AG08396 (cell line): ENCODE measurements around the gene IGDCC3.

Experiments
- DNase-seq: peaks from one replicate; pipeline ENCODE4 v3.0.0; 2012; ENCODE audit warnings: low spot score, mixed read lengths

Gene IGDCC3

DNA sequence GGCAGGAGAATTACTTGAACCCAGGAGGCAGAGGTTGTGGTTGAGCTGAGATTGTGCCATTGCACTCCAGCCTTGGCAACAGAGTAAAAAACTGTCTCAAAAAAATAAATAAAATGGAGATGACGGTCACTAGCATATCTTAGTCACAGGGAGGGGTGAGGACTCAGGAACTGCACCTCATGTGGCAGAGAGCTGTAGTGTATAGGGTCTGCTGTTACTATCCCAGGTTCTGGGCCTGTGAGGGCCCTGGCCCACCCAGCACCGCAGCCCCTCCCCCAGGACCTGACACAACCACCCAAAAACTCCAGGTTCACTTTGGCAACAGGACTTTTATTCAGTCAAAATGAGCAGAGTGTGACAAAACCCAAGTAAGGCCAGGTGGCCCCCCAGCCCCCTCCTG, 51.0 kb downstream of the IGDCC3 start:
- DNase-seq, result peak; percentile 33

DNA sequence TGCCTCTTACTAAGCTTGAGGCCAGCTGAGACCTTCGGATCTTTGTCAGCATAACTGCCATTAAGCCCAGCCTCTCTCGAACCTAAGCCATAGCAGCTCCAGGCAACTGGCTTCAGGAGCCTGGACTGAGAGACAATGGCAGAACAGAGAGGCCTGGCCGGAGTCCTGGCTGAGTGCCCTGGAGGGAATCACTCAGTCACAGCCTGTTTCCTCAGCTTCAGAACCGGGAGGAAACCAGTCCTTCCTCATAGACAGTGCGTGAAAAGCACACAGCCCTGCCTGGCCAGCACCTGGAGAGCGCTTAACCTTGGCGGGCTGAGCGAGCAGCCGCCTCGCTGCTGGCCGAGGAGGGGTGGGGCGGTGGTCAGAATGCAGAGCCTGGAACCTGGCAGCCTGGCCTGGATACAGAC, 51.7 kb downstream of the IGDCC3 start:
- DNase-seq, result peak; percentile 20

DNA sequence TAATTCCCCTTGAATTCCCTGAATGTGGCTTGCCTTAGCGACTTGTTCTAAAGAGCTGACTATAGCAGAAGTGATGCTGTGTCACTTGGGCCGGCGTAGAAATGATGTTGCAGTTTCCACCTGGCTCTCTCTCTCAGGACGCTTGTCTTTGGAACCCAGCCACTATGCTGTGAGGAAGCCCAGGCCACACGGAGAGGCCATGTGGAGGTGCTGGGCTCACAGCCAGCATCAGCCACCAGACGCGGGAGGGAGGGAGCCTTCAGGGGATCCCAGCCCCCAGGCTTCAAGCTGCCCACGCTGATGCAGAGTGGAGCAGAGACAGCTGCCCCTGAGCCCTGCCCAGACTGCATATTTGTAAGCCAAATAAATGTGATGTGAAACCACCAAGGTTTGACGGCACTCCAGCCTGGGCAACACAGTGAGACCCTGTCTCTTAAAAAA, 54.7 kb downstream of the IGDCC3 start:
- DNase-seq, result peak; percentile 26

DNA sequence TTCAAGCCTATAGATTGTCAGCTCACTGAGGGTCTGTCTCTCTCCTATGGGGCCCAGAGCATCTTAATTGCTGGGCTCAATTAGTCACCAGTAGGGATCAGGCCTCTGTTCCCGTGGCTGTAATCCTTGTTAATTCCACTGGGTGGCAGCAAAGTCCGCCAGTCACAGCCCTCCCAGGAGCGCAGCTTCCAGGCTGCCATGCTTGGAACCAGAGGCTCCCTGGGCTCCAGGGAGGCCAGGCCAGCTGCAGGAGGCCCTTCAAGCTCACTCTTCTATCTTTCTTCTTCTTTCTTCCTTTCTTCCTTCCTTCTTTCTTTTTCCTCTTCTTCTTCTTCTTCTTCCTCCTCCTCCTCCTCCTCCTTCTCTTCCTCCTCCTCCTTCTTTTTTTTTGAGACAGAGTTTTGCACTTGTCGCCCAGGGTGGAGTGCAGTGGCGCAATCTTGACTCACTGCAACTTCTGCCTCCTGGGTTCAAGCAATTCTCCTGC, 58.9 kb downstream of the IGDCC3 start:
- peak; percentile 88 for DNase-seq

DNA sequence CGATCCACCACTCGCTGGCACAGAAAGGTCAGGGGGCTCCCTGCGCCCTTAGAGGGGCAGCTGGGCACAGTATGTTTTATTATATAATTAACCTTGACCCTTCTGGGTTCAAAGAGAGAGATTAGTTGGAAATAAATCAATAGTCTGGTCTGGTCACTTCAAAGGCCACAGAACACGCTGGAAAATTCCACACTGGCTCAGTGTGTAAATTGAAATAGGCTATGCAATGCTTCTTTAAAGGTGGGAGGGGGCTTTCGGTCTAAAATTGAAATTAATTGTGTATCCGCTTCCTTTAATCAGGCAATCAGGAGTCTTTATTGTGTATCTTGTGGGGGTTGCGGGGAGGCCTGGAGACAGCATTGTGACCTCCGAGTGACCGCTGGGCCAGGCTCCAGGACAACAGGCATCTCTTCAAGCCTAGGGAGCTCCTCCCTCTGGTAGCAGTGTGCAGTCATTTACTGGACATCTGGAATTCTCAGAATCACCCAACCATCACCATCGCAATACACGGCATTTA, 65.3 kb downstream of the IGDCC3 start:
- no peak for DNase-seq

DNA sequence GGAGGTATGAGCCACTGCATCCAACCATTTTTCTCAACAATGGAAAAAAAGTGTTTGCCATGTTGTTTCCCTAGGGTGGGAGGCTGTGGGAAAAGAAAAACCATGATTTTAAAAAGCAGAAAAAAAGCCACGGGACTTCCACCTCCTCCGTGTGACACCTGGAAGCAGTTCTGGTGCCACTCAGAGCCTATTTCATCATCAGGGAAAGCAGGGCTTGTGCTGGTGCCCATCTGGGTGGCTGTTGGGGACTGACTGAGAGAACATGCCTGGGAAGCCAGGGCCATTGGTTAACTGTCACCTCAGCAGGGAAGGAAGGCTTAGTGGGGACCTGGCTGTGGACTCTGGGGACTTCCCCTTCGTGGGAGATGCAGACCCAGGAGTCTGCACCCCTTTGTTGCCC, 66.0 kb downstream of the IGDCC3 start:
- DNase-seq, result no peak

DNA sequence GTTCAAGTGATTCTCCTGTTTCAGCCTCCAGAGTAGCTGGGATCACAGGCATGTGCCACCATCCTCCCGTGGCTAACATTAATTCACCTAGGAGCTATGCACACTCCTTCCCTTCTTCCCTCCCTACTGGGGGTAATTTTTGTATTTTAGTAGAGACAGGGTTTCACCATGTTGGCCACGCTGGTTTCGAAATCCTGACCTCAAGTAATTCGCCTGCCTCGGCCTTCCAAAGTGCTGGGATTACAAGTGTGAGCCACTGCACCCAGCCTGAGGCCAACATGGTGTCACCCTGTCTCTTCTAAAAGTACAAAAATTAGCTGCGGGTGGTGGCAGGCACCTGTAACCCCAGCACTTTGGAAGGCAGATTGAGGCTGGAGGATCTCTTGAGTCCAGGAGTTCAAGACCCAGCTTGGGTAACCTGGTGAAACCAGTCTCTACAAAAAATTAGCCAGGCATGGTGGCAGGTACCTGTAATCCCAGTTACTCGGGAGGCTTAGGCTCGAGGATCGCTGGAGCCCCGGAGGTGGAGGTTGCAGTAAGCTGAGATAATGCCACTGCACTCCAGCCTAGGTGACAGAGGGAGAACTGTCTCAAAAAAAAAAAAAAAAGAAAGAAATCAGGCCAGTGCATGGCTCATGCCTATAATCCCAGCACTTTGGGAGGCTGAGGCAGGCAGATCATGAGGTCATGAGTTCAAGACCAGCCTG, 67.2 kb downstream of the IGDCC3 start:
- DNase-seq, result no peak

DNA sequence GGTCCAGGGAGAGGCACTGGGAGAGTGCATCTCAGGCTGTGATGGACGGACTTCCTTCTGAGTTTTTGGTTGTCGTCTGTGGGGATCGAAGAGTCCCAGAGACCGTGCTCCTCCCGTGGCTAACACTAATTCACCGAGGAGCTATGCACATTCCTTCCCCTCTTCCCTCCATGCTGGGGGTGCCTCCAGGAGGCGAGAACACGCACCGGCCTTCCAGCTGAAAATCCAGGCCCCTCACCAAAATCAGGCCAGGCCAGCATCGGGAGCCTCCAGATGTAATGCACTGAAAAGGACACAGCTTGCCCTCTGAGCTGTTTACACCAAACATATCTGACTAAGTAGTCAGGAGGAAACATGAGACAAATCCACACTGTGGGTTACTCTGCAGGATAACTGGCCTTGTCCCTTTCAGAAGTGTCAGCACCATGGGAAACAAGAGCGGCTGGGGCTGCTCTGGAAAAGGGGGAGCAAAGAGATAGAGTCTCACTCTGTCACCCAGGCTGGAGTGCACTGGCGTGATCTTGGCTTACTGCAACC, 67.9 kb downstream of the IGDCC3 start:
- DNase-seq, result peak; percentile 61

DNA sequence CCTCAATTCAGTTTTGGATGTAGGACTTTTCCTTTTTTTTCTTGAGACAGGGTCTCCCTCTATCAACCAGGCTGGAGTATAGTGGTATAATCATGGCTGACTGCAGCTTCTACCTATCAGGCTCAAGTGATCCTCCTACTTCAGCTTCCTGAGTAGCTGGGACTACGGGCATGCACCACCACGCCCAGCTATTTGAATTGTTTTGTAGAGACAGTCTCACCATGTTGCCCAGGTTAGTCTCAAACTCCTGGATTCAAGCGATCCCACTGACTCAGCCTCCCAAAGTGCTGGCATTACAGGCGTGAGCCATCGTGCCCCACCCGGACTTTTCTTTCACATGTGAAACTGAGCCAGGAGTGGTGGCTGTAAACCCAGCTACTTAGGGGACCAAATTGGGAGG, 69.8 kb downstream of the IGDCC3 start:
- DNase-seq, result no peak

DNA sequence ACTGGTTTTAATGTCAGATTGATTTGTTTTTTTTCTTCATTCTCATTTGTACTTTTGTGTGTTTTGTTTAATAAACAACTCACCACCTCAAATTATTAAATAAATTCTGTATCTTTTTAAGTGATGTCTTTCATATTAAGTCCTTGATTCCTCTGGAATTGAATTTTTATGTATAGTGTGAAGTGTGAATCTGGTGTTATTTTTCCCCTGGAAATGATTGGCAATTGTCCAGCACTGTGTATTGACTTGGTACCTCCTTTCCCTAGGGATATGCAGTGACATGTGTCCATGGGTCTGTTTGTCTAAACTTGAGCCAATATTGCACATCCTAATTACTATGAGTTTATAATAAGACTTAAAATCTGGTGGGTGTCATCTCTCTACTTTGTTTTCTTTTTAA, 71.3 kb downstream of the IGDCC3 start:
- no peak for DNase-seq

DNA sequence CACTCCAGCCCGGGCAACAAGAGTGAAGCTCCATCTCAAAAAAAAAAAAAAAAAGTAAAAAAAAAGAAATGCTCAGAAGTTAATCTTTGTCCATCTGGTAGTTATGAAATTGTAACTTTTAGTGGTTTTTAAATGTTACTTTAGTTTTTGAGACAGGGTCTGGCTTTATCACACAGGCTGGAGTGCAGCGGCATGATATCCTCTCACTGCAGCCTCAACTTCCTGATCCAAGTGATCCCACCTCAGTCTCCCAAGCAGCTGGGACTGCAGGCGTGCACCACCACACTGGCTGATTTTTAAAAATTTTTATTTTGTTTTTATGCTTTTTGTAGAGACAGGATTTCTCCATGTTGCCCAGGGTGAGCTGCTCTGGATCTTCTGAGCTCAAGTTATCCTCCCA, 72.0 kb downstream of the IGDCC3 start:
- DNase-seq, result no peak

DNA sequence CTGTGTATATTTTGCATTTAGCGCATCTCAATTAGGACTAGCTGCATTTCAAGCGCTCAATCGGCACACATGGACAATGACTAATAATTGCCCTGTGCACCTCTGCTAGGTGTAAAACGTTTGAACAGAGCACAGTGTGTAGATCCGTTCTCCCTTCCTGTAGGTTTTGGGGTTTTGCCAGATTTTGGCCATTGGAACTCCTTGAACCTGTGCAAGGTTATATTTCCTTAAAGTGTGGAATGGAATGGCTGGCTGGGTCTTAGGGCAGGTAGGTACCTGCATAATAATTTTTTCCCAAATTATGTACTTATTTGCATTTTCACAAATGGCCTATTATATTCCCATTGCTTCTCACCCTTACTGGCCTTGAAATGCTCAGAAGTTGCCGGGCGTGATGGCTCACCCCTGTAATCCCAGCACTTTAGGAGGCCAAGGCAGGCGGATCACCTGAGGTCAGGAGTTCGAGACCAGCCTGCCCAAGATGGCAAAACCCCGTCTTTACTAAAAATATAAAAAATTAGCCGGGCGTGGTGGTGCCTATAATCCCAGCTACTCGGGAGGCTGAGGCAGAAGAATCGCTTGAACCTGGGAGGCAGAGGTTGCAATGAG, 72.5 kb downstream of the IGDCC3 start:
- DNase-seq, result peak; percentile 56

DNA sequence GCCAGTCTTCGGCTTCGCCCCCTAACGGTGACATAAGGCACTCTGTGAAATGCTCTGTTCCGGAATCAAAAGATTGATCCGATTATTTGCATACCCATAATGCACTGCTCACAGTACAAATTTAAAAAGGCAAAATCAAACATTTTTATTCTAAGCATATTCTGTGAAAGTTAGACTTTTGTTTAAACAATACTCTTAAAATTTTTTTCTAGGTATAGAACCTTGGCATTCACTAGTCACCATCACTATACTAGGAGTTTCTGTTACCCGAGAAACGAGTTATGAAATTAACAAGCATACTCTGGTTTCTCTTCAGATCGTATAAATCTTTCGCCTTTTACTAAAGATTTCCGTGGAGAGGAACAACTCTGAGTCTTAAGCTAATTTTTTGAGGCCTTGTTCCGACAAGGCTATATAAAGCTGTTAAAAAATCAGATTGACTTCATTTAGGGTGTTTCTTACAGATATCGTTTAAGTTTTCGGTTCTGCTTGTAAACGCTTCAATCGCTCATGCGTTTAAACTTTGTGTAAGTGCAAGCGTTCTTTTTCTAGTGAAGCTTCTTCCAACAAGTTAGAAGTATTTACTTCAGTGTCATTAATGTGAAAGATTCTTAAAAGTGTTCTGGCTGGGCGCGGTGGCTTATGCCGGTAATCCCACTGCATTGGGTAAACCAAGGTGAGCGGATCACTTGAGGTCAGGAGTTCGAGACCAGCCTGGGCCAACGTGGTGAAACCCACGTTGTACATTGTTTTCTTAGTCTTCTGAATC, 73.2 kb downstream of the IGDCC3 start, which contains the start of gene RNU5B-1:
Gene RNU5B-1, plus strand, starts transcription at position 297 of the 769 bp plus-strand sequence.
- DNase-seq, result peak; percentile 84

DNA sequence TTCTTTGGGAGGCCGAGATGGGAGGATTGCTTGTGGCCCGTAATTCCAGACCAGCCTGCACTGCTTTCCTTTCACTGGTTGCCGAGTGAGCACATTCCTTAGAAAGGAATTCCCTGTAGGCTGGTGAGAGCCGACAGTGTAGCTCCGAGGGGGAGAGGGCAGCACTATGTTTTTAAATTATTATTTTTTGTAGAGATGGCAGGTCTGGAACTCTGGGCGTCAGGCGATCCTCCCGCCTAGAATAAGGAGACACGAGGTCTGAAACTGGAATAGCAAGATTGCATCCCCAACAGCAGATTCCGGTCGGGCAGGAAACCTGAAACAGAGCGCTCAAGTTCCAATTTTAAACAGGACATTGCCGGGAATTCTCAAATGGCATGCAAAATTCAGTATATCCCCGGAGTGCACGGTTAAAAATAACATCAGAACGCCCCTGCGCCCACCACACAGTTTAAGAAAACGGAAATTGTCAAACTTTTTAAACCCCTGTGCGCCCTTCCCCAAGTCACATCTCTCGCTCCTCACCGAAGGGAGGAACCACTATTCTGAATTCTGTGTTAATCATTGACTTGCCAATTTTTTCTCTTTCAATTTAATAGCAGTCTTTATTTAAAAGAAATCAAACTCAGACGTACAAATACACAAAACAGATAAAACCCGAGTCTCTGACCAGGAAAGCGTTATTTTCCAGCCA, 74.0 kb downstream of the IGDCC3 start:
- DNase-seq, result peak; percentile 39

DNA sequence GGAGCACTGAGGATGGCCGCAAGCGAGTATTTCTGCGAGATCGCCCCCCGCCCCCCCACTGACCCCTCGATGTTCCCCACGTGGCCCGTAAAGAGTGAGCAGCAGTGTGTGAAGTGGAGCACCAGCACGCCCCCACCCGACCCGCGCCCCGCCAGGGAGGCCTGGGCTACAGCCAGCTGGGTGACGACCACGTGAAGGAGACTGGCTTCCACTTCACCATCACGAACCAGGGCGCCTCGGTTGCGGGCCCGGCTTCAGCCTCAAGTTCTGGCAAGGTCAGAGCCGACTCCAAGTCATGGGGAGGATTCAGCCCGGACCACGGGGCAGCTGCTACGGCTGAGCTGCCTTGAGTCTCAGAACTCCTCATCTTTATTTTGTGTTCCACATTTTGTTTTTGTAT, 75.7 kb downstream of the IGDCC3 start:
- DNase-seq, result no peak

DNA sequence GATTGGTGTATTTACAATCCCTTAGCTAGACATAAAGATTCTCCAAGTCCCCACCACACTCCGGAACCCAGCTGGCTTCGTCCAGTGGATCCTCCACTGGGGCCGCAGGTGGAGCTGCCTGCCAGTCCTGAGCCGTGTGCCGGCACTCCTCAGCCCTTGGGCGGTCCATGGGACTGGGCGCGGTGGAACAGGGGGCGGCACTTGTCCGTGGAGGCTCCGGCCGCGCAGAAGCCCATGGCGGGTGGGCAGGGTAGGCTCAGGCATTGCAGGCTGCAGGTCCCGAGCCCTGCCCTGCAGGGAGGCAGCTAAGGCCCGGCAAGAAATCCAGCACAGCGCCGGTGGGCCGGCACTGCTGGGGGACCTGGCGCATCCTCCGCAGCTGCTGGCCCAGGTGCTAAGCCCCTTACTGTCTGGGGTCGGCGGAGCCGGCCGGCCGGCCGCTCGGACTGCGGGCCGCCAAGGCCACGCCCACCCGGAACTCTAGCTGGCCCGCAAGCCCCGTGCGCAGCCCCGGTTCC, 76.8 kb downstream of the IGDCC3 start:
- no peak for DNase-seq

DNA sequence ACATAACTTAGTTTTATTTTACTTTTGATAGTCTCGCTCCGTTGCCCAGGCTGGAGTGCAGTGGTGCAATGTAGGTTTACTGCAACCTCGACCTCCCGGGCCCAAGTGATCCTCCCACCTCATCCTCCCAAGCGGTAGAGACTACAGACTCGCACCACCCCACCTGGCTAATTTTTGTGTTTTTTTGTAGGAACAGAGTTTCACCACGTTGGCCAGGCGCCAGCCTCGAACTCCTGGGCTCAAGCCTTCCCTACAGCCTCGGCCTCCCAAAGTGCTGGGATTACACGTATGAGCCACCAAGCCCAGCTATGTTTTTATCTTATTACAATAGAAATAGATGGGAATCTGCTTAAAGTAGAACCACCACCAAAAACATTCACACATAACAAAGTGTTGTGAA, 79.1 kb downstream of the IGDCC3 start:
- no peak for DNase-seq

DNA sequence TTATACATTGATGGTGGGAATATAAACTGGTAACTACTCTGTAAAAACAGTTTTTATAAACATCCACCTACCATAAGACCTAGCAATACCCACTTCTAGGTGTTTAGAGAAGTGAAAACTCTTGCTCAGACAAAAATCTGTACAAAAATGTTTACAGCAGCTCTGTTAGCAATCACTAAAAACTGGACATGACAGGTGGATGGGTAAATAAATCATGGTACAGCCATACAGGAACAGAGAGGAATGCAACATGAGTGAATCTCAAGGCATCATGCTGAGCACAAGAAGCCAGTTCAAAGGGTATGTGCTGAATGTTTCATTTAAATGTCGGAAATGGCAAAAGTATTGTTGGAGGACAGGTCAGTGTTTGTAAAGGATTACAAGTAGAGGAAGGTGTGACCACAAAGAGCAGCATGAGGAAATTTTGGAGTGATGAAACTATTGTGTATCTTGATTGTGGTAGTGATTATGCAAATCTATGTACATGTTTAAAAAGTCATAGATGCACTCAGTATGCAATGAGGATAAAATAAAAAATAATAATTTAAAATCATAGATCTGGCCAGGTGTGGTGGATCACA, 84.8 kb downstream of the IGDCC3 start:
- DNase-seq, result no peak

DNA sequence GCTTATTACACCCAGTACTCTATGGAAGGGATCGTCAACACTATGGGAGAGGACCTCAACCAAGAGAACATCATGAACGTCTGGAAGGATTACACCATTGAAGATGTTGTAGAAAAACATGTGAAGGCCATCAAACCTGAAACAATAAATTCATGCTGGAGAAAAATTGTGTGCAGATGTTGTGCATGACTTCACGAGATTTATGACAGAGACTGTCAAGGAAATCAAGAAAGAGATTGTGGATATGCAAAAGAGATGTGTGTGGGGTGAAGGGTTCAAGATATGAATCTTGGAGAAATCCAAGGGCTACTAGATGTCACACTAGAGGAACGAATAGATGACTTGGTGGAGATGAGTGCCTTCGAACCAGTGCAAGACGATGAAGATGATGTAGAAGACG, 87.6 kb downstream of the IGDCC3 start:
- DNase-seq, result no peak

DNA sequence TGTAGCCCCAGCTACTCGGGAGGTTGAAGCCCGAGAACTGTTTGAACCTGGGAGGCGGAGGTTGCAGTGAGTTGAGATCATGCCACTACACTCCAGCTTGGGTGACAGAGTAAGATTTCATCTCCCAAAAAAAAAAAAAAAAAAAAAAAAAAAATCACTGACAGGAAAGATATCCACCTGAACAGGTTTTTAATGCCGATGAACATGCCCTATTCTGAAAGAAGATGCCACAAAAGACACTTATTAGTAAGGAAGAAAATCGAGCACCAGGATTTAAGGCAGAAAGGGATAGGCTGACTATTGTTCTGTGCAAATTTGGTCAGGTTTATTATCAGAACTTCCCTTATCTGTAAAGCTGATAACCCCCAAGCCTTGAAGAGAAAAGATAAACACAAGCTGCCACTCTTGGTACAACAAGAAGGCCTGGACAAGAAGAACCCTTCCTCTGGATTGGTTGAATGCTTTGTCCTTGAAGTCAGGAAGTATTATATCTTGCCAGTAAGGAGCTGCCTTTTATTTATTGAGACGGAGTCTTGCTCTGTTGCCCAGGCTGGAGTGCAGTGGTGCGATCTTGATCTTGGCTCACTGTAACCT, 88.4 kb downstream of the IGDCC3 start:
- no peak for DNase-seq

DNA sequence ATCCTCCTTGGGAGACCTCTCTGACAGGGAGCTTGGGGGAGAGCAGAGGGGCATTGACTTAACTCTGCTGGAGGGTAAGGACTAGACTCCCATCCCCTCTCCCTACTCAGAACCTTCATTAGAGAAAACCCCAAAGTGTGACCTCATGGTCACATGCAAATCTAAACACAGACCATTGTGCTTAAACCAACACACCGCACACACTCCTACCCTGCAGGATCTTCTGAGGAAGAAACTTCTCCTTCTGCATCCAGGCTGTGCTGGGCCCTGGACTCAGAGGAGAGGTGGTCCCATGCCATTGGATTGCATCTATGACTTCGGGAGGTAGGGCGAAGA, 90.3 kb downstream of the IGDCC3 start:
- DNase-seq, result no peak
